ENCODE data around the gene CENPL.
A peak's percentile ranks its signal among the peaks of the same experiment; 100 is the strongest.
"Not testable (repeated sequence)": the region's sequence is repeated elsewhere in the genome, so short reads cannot be mapped to it uniquely, and the experiment has no call there.

Gene CENPL

GRCh38 chr1:173824315-173825081, at the start of gene CENPL, which contains the start of gene DARS2:
Gene CENPL (minus strand): TSS chr1:173824883. CDS start chr1:173811299, 13,584 bp downstream.
Gene DARS2 (plus strand): TSS chr1:173824673. CDS start chr1:173825230, 557 bp downstream.
- peak; percentile 100 for DNase-seq

GRCh38 chr1:173871500-173871899, 46.8 kb upstream of the CENPL start:
- no peak for DNase-seq

GRCh38 chr1:173871091-173871490, 46.4 kb upstream of the CENPL start:
- DNase-seq = no peak

GRCh38 chr1:173870252-173871075, 45.8 kb upstream of the CENPL start:
- no peak for DNase-seq

- DNase-seq = no peak
Observed at GRCh38 chr1:173869021-173869359, 44.3 kb upstream of the CENPL start.

GRCh38 chr1:173868266-173869020, 43.8 kb upstream of the CENPL start, which contains the start of gene ZBTB37:
Gene ZBTB37 (plus strand): TSS chr1:173868380. CDS start chr1:173870226, 1,846 bp downstream.
- DNase-seq = peak; percentile 96

- DNase-seq = peak; percentile 100
Observed at GRCh38 chr1:173867753-173868265, 43.1 kb upstream of the CENPL start, which contains the start of gene GAS5. Gene GAS5 (minus strand): TSS chr1:173867989.

- DNase-seq = no peak
Observed at GRCh38 chr1:173867141-173867752, 42.6 kb upstream of the CENPL start.

- no peak for DNase-seq
Observed at GRCh38 chr1:173866413-173867115, 41.9 kb upstream of the CENPL start.

GRCh38 chr1:173865468-173866164, 40.9 kb upstream of the CENPL start:
- no peak for DNase-seq

- no peak for DNase-seq
Observed at GRCh38 chr1:173864179-173864867, 39.6 kb upstream of the CENPL start.

- DNase-seq = no peak
Observed at GRCh38 chr1:173863224-173864161, 38.8 kb upstream of the CENPL start.

GRCh38 chr1:173862769-173863223, 38.1 kb upstream of the CENPL start:
- no peak for DNase-seq

GRCh38 chr1:173862146-173862768, 37.6 kb upstream of the CENPL start:
- not testable (repeated sequence) for DNase-seq

- DNase-seq = no peak
Observed at GRCh38 chr1:173861731-173862145, 37.1 kb upstream of the CENPL start.

GRCh38 chr1:173860065-173860464, 35.4 kb upstream of the CENPL start:
- DNase-seq = no peak

- not testable (repeated sequence) for DNase-seq
Observed at GRCh38 chr1:173859547-173859946, 34.9 kb upstream of the CENPL start.

GRCh38 chr1:173857363-173857917, 32.8 kb upstream of the CENPL start:
- no peak for DNase-seq
